ENCODE results near the gene RWDD3. TPM values are rescaled to one million over a fixed set of nuclear protein-coding genes. Genes with fewer than 3 reads are reported as not detected.

RWDD3 gene
- total and polyA plus RNA-seq, 2 of the 4 experiments (the other 2 are of a cell fraction), result 10.4 to 13.6 TPM

DNA sequence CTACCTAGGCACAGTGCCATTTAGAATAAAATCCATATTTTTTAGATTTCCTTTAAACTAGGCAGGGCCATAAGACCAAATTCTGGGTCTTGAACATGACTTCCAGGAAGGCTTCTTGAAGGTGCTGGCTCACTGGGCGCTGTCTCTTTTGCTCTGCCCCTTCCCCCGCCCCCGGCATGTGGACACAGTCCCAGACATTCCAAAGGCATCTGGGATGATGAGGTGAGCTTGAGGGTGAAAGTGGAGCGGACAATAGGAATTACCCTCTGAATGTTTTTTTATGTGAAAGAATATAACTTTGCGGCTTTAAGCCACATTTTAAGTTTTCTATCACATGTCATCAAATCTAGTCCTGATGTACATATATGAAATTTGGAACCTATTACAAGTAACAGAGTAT is 29.4 kb downstream of the RWDD3 start:
- Histone ChIP-seq H3K36me3 (ENCODE audit: control insufficient read depth, insufficient read depth, low read length) (no peaks in the 10 kb centered on the region), H2BK15ac (ENCODE audit: low read depth, low read length) (no peak overlapping the region), H3K4me1 (ENCODE audit: control insufficient read depth, insufficient read depth, low read length) (no peaks in the 10 kb centered on the region), H2AFZ (replicated peaks; ENCODE audit: low read length, poor library complexity) (no peak overlapping the region), H3K27me3 (ENCODE audit: control insufficient read depth, insufficient read depth, low read length) (no peaks in the 10 kb centered on the region; the same call in 1 of the 2 replicates), H3K4me3 (ENCODE audit: insufficient read depth, low read depth, low read length) (no peak overlapping the region), H4K8ac (ENCODE audit: low read depth in 2 of 2, low read length in 2 of 2) (no peak overlapping the region), H3K56ac (ENCODE audit: extremely low read depth, insufficient read depth, low read length) (no peak overlapping the region), H2AK5ac (ENCODE audit: low read depth, low read length) (no peak overlapping the region), H3K23ac (ENCODE audit: low read depth, low read length) (no peak overlapping the region), H3K18ac (ENCODE audit: low read depth, low read length) (no peak overlapping the region), H2BK120ac (ENCODE audit: low read depth, low read length) (no peak overlapping the region), H3K9ac (ENCODE audit: low read depth, low read length) (no peak overlapping the region), H3K79me1 (ENCODE audit: low read depth in 1 of 2, low read length in 2 of 2) (no peaks in the 10 kb centered on the region), H4K5ac (ENCODE audit: low read depth, low read length) (no peak overlapping the region), H4K20me1 (ENCODE audit: insufficient read depth, low read length) (no peaks in the 10 kb centered on the region), H2BK5ac (ENCODE audit: low read depth, low read length, poor library complexity, severe bottlenecking) (no peak overlapping the region), H3K4me2 (ENCODE audit: low read depth, low read length) (no peak overlapping the region), H2AK9ac (replicated peaks; ENCODE audit: low read depth, low read length, poor library complexity) (no peak overlapping the region), H3K9me3 (ENCODE audit: control insufficient read depth, insufficient read depth, low read length) (no peaks in the 10 kb centered on the region), H3K27ac (ENCODE audit: insufficient read depth, low read length) (no peak overlapping the region), H4K91ac (ENCODE audit: insufficient read depth, low read depth, low read length) (no peak overlapping the region), H3K14ac (replicated peaks; ENCODE audit: low read depth, low read length) (no peak overlapping the region), H3K4ac (ENCODE audit: low read depth, low read length) (no peak overlapping the region), H3K9me1 (ENCODE audit: insufficient read depth, low read length) (no peaks in the 10 kb centered on the region), H2BK20ac (ENCODE audit: low read depth, low read length) (no peak overlapping the region)
- intact Hi-C loops (cut with micrococcal nuclease) (no loop called here), dilution Hi-C loops (cut with HindIII; ENCODE audit: low sequenced_read_pairs, unreplicated experiment) (no loop called here), in situ Hi-C loops (cut with MboI; ENCODE audit: low sequenced_read_pairs) (no loop called here)
- TF ChIP-seq MXI1 (IDR thresholded peaks at IDR 0.05; ENCODE audit: borderline replicate concordance, low read depth, low read length) (no peak), SMC3 (IDR thresholded peaks at IDR 0.05; ENCODE audit: low read depth, low read length) (no peak), FOS (IDR thresholded peaks at IDR 0.05; ENCODE audit: low read depth, low read length) (no peak), MAFK (IDR thresholded peaks at IDR 0.05; ENCODE audit: low read depth, low read length) (no peak), CHD1 (IDR thresholded peaks at IDR 0.05; ENCODE audit: low read depth, low read length) (no peak), NFE2L2 (IDR thresholded peaks at IDR 0.05; ENCODE audit: low read depth, low read length) (no peak), BHLHE40 (IDR thresholded peaks at IDR 0.05; ENCODE audit: low read depth, low read length) (no peak), POLR2A (IDR thresholded peaks at IDR 0.05; ENCODE audit: low read depth, low read length) (no peak), MAZ (IDR thresholded peaks at IDR 0.05; ENCODE audit: borderline replicate concordance, low read depth, low read length) (no peak), RCOR1 (IDR thresholded peaks at IDR 0.05; ENCODE audit: insufficient replicate concordance, low read length) (no peak), RAD21 (IDR thresholded peaks at IDR 0.05; ENCODE audit: low read length) (no peak)
- TF ChIP-seq, protein P1, sequence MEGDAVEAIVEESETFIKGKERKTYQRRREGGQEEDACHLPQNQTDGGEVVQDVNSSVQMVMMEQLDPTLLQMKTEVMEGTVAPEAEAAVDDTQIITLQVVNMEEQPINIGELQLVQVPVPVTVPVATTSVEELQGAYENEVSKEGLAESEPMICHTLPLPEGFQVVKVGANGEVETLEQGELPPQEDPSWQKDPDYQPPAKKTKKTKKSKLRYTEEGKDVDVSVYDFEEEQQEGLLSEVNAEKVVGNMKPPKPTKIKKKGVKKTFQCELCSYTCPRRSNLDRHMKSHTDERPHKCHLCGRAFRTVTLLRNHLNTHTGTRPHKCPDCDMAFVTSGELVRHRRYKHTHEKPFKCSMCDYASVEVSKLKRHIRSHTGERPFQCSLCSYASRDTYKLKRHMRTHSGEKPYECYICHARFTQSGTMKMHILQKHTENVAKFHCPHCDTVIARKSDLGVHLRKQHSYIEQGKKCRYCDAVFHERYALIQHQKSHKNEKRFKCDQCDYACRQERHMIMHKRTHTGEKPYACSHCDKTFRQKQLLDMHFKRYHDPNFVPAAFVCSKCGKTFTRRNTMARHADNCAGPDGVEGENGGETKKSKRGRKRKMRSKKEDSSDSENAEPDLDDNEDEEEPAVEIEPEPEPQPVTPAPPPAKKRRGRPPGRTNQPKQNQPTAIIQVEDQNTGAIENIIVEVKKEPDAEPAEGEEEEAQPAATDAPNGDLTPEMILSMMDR (conservative IDR thresholded peaks at IDR 0.05; ENCODE audit: low read depth, low read length), result no peak
- TF ChIP-seq, protein P2, sequence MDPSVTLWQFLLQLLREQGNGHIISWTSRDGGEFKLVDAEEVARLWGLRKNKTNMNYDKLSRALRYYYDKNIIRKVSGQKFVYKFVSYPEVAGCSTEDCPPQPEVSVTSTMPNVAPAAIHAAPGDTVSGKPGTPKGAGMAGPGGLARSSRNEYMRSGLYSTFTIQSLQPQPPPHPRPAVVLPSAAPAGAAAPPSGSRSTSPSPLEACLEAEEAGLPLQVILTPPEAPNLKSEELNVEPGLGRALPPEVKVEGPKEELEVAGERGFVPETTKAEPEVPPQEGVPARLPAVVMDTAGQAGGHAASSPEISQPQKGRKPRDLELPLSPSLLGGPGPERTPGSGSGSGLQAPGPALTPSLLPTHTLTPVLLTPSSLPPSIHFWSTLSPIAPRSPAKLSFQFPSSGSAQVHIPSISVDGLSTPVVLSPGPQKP (IDR thresholded peaks at IDR 0.05; ENCODE audit: borderline replicate concordance, low read depth, low read length), result no peak
- TF ChIP-seq, protein P3, sequence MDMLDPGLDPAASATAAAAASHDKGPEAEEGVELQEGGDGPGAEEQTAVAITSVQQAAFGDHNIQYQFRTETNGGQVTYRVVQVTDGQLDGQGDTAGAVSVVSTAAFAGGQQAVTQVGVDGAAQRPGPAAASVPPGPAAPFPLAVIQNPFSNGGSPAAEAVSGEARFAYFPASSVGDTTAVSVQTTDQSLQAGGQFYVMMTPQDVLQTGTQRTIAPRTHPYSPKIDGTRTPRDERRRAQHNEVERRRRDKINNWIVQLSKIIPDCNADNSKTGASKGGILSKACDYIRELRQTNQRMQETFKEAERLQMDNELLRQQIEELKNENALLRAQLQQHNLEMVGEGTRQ (IDR thresholded peaks at IDR 0.05; ENCODE audit: low read depth, low read length), result no peak
- CTCF ChIA-PET, result no interaction called here
- no CpG with 5 or more reads among the region's 5 CpGs for WGBS, 2 experiments (ENCODE audit: extremely low coverage in 2 of 2, insufficient read length in 1 of 2)
- DNase-seq (no peak), ATAC-seq (ENCODE audit: low read depth) (no peak)
- no TSS peak for BruUV-seq (replicated peaks)
- POLR2A ChIA-PET (ENCODE audit: unreplicated experiment), result interaction anchor here (0.6 kb wide), 1 partner anchor 20 kb away, joined by 11 read pairs; no protein-coding TSS in a partner anchor
